Activated CD4-positive, alpha-beta memory T cell treated with anti-CD3 and anti-CD28 coated beads, Interleukin-2, amount 10 ng/mL, durations not matched to agents 7 days and 5 days (primary cell): Measurements from ENCODE around the gene STXBP6. TPM values are rescaled to one million over a fixed set of nuclear protein-coding genes. Genes with fewer than 3 reads are reported as not detected.

ENCODE experiments used
- CTCF ChIA-PET: fragments of 350-600 bp; sonication (Branson Sonifier 250); formaldehyde crosslinking; loops from one replicate; lab custom pipeline; 2021; ENCODE audit warnings: antibody characterized with exemption, inconsistent platforms; lab: Charles Lee
- POLR2A ChIA-PET: fragments of 350-600 bp; sonication (Branson Sonifier 250); formaldehyde crosslinking; loops from one replicate; lab custom pipeline; 2021; ENCODE audit warnings: antibody characterized with exemption; lab: Charles Lee
- DNase-seq: peaks from one replicate; pipeline ENCODE4 v3.0.0-alpha.2; 2020
- H3K27ac Mint-ChIP-seq: one replicate; pipeline ENCODE4 v1.8.0; 2021; ENCODE audit warnings: mild to moderate bottlenecking, mixed read lengths
- H3K27me3 Mint-ChIP-seq: one replicate; pipeline ENCODE4 v1.8.0; 2021; ENCODE audit warnings: mixed read lengths
- H3K36me3 Mint-ChIP-seq: one replicate; pipeline ENCODE4 v1.8.0; 2021; ENCODE audit warnings: low read depth, mixed read lengths
- H3K4me1 Mint-ChIP-seq: one replicate; pipeline ENCODE4 v1.8.0; 2021; ENCODE audit warnings: mixed read lengths
- H3K4me3 Mint-ChIP-seq: one replicate; pipeline ENCODE4 v1.8.0; 2021; ENCODE audit warnings: mild to moderate bottlenecking, mixed read lengths
- H3K9me3 Mint-ChIP-seq: one replicate; pipeline ENCODE4 v1.8.0; 2021; ENCODE audit warnings: mixed read lengths
- total RNA-seq, 2 experiments: library from RNA; stranded (reverse); gene quantifications; one replicate each; pipeline ENCODE4 v1.2.3, GENCODE V29; 2021

STXBP6 gene
- total RNA-seq, 2 experiments from 2014 or later, result not detected

GRCh38 chr14:24986206-24986893 is 63.6 kb downstream of the STXBP6 start:
- Mint-ChIP-seq H3K4me3 (no peak overlapping the region), H3K27me3 (peaks cover 10% of the 10 kb centered on the region), H3K27ac (no peak overlapping the region), H3K9me3 (no peaks in the 10 kb centered on the region), H3K36me3 (no peaks in the 10 kb centered on the region), H3K4me1 (no peaks in the 10 kb centered on the region)
- POLR2A ChIA-PET, result no interaction called here
- no peak for DNase-seq
- CTCF ChIA-PET, result no interaction called here

- no peak for DNase-seq
- Mint-ChIP-seq H3K4me1 (no peaks in the 10 kb centered on the region), H3K36me3 (no peaks in the 10 kb centered on the region), H3K27ac (no peak overlapping the region), H3K4me3 (no peak overlapping the region), H3K9me3 (no peaks in the 10 kb centered on the region), H3K27me3 (peaks cover 10% of the 10 kb centered on the region)
- CTCF ChIA-PET, result no interaction called here
- POLR2A ChIA-PET, result no interaction called here
These were observed 64.9 kb downstream of the STXBP6 start for GRCh38 chr14:24984846-24985589.

DNA sequence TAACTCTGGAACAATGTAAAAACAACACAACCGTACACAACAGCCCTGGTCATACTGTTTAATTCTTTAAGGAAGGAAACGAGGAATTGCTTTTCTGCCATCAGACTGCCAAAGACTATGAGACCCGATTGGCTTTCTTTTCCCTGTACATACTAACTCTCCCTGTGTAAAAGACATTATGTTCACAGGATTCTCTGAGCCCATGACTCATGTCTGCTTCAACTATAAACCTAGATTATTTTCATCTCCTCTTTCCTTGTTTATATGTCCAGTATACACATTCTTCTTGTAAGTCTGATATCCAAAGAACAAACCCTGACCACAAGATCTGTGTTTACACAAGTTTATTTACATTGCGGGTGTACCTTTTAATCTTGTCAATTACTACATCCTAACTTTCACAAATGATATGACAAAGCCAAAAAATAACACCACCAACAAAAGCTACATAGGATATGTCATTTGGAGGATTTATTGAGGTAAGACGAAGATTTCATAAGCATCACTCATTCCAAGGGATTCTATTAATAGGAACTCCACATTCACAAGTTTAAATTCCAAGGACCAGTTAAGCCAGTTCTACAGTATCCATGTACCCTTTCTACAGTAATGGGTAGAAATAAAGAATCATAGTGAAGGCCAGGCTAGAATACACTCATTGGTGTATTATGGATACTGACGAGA is 67.3 kb downstream of the STXBP6 start:
- peaks cover 22% of the 10 kb centered on the region for H3K27me3 Mint-ChIP-seq
- ChIA-PET CTCF (no interaction called here), POLR2A (no interaction called here)
- no peak overlapping the region for H3K4me3 Mint-ChIP-seq
- H3K27ac Mint-ChIP-seq, result no peak overlapping the region
- no peaks in the 10 kb centered on the region for H3K4me1 Mint-ChIP-seq
- no peak for DNase-seq
- H3K9me3 Mint-ChIP-seq, result no peaks in the 10 kb centered on the region
- H3K36me3 Mint-ChIP-seq, result no peaks in the 10 kb centered on the region

GRCh38 chr14:24979725-24980239 is 70.2 kb downstream of the STXBP6 start:
- no peak for DNase-seq
- H3K9me3 Mint-ChIP-seq, result no peaks in the 10 kb centered on the region
- ChIA-PET POLR2A (no interaction called here), CTCF (no interaction called here)
- no peaks in the 10 kb centered on the region for H3K36me3 Mint-ChIP-seq
- H3K27me3 Mint-ChIP-seq, result peaks cover 23% of the 10 kb centered on the region
- H3K4me3 Mint-ChIP-seq, result no peak overlapping the region
- H3K27ac Mint-ChIP-seq, result no peak overlapping the region
- H3K4me1 Mint-ChIP-seq, result no peaks in the 10 kb centered on the region

- no peak for DNase-seq
- H3K4me3 Mint-ChIP-seq, result no peak overlapping the region
- POLR2A ChIA-PET, result no interaction called here
- no peak overlapping the region for H3K27ac Mint-ChIP-seq
- no peaks in the 10 kb centered on the region for H3K9me3 Mint-ChIP-seq
- CTCF ChIA-PET, result no interaction called here
- no peaks in the 10 kb centered on the region for H3K36me3 Mint-ChIP-seq
- H3K27me3 Mint-ChIP-seq, result peaks cover 19% of the 10 kb centered on the region
- H3K4me1 Mint-ChIP-seq, result no peaks in the 10 kb centered on the region
These were observed 70.9 kb downstream of the STXBP6 start for GRCh38 chr14:24978862-24979724.

- no peak overlapping the region for H3K4me3 Mint-ChIP-seq
- POLR2A ChIA-PET, result no interaction called here
- CTCF ChIA-PET, result no interaction called here
These were observed 73.3 kb downstream of the STXBP6 start for GRCh38 chr14:24976602-24977001.

DNA sequence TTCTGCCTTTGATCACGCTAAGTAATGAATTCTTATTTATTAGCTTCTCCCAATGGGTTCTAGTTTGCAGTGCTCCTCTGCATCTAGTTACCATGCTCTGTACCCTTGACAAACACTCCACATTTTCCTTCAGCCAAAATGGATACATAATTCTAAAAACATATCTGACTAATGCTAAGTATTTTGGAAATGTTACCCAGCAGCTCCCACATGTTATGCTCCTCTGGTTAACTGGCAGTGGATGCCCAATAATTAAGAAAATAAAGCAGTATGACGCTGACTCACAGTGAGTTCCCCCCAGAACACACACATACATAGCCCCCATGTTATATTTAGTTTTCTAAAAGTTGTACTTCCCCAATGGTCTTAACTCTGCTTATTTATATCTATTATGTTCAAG is 74.6 kb downstream of the STXBP6 start:
- no peak for DNase-seq
- POLR2A ChIA-PET, result no interaction called here
- Mint-ChIP-seq H3K27me3 (peaks cover 13% of the 10 kb centered on the region), H3K9me3 (no peaks in the 10 kb centered on the region), H3K4me1 (no peaks in the 10 kb centered on the region), H3K4me3 (no peak overlapping the region), H3K36me3 (no peaks in the 10 kb centered on the region), H3K27ac (no peak overlapping the region)
- CTCF ChIA-PET, result no interaction called here

More at GRCh38 chr14:24976602-24977001, 73.3 kb downstream of the STXBP6 start:
- DNase-seq, result no peak
- Mint-ChIP-seq H3K27ac (no peak overlapping the region), H3K4me1 (no peaks in the 10 kb centered on the region), H3K27me3 (peaks cover 13% of the 10 kb centered on the region), H3K36me3 (no peaks in the 10 kb centered on the region), H3K9me3 (no peaks in the 10 kb centered on the region)

DNA sequence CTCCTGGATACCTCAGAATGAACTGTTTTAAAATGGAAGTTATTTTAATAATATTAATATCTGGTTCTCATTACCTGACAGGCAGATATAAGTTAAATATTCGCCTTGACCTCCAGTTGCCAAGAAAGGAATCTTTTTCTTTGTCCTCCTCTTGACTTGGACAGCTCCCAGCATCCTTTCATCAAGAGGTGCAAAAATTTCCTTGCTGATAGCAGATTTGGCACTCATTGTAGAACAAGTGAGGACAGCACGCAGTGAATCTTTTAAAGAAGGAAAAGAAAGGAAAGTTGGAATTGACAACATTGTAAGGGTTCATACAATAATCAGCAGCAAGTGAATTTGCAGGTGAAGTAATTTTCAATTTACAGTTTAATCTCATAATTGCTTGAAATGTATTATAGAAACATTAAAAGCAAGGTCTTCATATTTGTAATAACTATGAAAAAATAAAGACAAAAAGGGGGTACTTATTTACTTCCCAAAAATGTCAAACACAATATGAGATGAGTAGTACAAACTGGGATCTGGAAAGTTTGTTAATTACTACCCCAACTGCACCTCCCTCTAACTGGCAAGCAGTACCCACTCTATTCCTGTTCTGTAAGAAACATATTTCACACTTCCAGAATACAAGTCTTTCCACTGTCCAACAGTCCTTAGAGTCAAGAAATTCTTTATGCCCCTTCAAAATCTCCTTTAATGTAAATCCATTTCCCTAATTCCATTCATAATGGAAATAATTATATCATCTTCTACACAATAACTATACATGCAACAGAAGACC is 75.2 kb downstream of the STXBP6 start:
- Mint-ChIP-seq H3K9me3 (no peaks in the 10 kb centered on the region), H3K27ac (no peak overlapping the region), H3K4me1 (no peaks in the 10 kb centered on the region), H3K4me3 (no peak overlapping the region), H3K27me3 (peaks cover 13% of the 10 kb centered on the region), H3K36me3 (no peaks in the 10 kb centered on the region)
- ChIA-PET POLR2A (no interaction called here), CTCF (no interaction called here)
- DNase-seq, result no peak

GRCh38 chr14:24972844-24973243 is 77.1 kb downstream of the STXBP6 start:
- no peaks in the 10 kb centered on the region for H3K4me1 Mint-ChIP-seq
- H3K9me3 Mint-ChIP-seq, result no peaks in the 10 kb centered on the region
- no peak overlapping the region for H3K4me3 Mint-ChIP-seq
- ChIA-PET CTCF (no interaction called here), POLR2A (no interaction called here)
- DNase-seq, result no peak
- peaks cover 2% of the 10 kb centered on the region for H3K27me3 Mint-ChIP-seq
- no peaks in the 10 kb centered on the region for H3K36me3 Mint-ChIP-seq
- H3K27ac Mint-ChIP-seq, result no peak overlapping the region

DNA sequence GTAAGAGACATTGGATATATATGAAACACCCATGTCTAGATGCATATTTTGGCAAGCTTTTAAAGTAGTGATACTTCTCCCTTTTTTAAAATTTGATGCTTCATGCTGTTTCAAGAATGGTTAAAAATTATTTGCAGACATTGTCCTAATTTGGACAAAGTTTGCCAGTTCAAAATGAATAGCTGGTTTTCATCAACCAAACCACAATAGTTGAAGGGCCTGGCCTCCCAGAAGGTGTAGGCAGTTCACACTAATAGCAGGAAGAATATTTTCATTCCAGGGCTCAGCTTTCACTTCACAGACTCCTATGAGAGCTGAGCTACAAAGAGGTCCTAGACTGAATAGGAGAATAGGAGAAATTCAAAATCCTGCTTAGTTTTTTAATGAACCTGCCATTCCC is 78.7 kb downstream of the STXBP6 start:
- Mint-ChIP-seq H3K36me3 (no peaks in the 10 kb centered on the region), H3K4me3 (no peak overlapping the region)
- CTCF ChIA-PET, result no interaction called here

GRCh38 chr14:24966579-24966964 is 83.4 kb downstream of the STXBP6 start:
- Mint-ChIP-seq H3K4me1 (no peaks in the 10 kb centered on the region), H3K36me3 (no peaks in the 10 kb centered on the region), H3K27ac (no peak overlapping the region), H3K4me3 (no peak overlapping the region), H3K9me3 (no peaks in the 10 kb centered on the region), H3K27me3 (no peaks in the 10 kb centered on the region)
- ChIA-PET CTCF (no interaction called here), POLR2A (no interaction called here)
- no peak for DNase-seq

More for the DNA sequence above, 78.7 kb downstream of the STXBP6 start:
- POLR2A ChIA-PET, result no interaction called here
- Mint-ChIP-seq H3K9me3 (no peaks in the 10 kb centered on the region), H3K4me1 (no peaks in the 10 kb centered on the region), H3K27me3 (peaks cover 2% of the 10 kb centered on the region), H3K27ac (no peak overlapping the region)
- DNase-seq, result no peak

- H3K36me3 Mint-ChIP-seq, result no peaks in the 10 kb centered on the region
These were observed 83.9 kb downstream of the STXBP6 start for GRCh38 chr14:24965934-24966578.

More at GRCh38 chr14:24965934-24966578, 83.9 kb downstream of the STXBP6 start:
- Mint-ChIP-seq H3K27me3 (no peaks in the 10 kb centered on the region), H3K4me1 (no peaks in the 10 kb centered on the region), H3K9me3 (no peaks in the 10 kb centered on the region), H3K27ac (no peak overlapping the region), H3K4me3 (no peak overlapping the region)
- CTCF ChIA-PET, result no interaction called here
- POLR2A ChIA-PET, result no interaction called here
- DNase-seq, result no peak
